ENCODE results near the gene EFHC2.

- TF ChIP-seq CTCF (IDR thresholded peaks at IDR 0.05 in 4 of 5, conservative IDR thresholded peaks at IDR 0.05 in 1 of 5) (no peak), POLR2A (IDR thresholded peaks at IDR 0.05) (no peak)
Measured at GRCh38 chrX:44234541-44234940, 108.9 kb downstream of the EFHC2 start.

Measured in gastrocnemius medialis (tissue), 4 donors.